RWPE1 (cell line): Measurements from ENCODE around the gene AP5S1.

Experiments used
- CTCF ChIA-PET: fragments of 350-600 bp; sonication (Branson Sonifier 250); formaldehyde crosslinking; extraction: SDS; loops from one replicate; lab custom pipeline; 2021; lab: Yijun Ruan, JAX
- POLR2A ChIA-PET: fragments of 400-600 bp; formaldehyde crosslinking; extraction: SDS; loops from one replicate; lab custom pipeline; 2020; ENCODE audit warnings: antibody characterized with exemption; ENCODE audit not compliant: low non-redundant PET; lab: Yijun Ruan, JAX
- DNase-seq: peaks from one replicate; pipeline ENCODE4 v3.0.0; 2012; ENCODE audit warnings: low spot score
- H3K27ac ChIP-seq: fragments of 450-650 bp; 2 replicates; pipeline ENCODE4 v1.5.1; 2017
- TF ChIP-seq, protein P1 (sequence below): fragments of 450-650 bp; conservative IDR thresholded peaks from 2 replicates; pipeline ENCODE4 v1.5.1; 2017; ENCODE audit warnings: low read depth, mild to moderate bottlenecking

Gene AP5S1

GRCh38 chr20:3796477-3797225 lies 23.7 kb upstream of the AP5S1 start:
- no peak for DNase-seq
- CTCF ChIA-PET, result interaction anchor here (1.0 to 3.5 kb wide), 3 partner anchors 22 to 86 kb away, joined by 3 to 17 read pairs (median 7); partner anchors contain the start of gene AP5S1
- POLR2A ChIA-PET, result interaction anchor here (0.5 to 0.6 kb wide), 2 partner anchors 10 to 1289 kb away, joined by 6 to 13 read pairs; partner anchors contain the start of gene CENPB
- TF ChIP-seq, protein P1, sequence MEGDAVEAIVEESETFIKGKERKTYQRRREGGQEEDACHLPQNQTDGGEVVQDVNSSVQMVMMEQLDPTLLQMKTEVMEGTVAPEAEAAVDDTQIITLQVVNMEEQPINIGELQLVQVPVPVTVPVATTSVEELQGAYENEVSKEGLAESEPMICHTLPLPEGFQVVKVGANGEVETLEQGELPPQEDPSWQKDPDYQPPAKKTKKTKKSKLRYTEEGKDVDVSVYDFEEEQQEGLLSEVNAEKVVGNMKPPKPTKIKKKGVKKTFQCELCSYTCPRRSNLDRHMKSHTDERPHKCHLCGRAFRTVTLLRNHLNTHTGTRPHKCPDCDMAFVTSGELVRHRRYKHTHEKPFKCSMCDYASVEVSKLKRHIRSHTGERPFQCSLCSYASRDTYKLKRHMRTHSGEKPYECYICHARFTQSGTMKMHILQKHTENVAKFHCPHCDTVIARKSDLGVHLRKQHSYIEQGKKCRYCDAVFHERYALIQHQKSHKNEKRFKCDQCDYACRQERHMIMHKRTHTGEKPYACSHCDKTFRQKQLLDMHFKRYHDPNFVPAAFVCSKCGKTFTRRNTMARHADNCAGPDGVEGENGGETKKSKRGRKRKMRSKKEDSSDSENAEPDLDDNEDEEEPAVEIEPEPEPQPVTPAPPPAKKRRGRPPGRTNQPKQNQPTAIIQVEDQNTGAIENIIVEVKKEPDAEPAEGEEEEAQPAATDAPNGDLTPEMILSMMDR, result no peak
- H3K27ac ChIP-seq, result peak overlapping the region; percentile 100

DNA sequence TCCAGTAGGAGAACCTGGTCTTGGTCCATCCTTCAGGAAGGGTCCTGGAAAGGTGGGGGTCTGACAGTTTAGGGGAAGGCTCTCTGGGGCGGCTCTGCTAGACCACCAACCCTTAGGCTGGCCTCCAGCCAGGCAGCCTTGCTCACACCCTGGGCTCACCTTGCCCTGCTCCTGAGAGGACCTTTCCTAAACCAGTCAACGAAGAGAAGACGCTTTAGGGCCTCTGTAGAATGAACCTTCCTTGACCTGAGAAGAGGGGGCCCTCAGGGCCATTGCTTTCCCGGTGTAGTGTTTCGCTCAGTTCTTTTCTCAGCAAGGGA lies 23.2 kb upstream of the AP5S1 start:
- peak overlapping the region; percentile 100 for H3K27ac ChIP-seq
- ChIA-PET POLR2A (no interaction called here), CTCF (interaction anchor here (3.5 kb wide), 1 partner anchor 21 kb away, joined by 17 read pairs; no protein-coding TSS in a partner anchor)
- TF ChIP-seq, protein P1, result no peak
- DNase-seq, result no peak

- TF ChIP-seq, protein P1, result no peak
- POLR2A ChIA-PET, result no interaction called here
- CTCF ChIA-PET, result interaction anchor here (0.7 to 3.5 kb wide), 2 partner anchors 21 to 140 kb away, joined by 6 to 17 read pairs; no protein-coding TSS in a partner anchor
- peak; percentile 62 for DNase-seq
- H3K27ac ChIP-seq, result peak overlapping the region; percentile 100
Observed at GRCh38 chr20:3797592-3798372, 22.6 kb upstream of the AP5S1 start.

GRCh38 chr20:3798373-3798768 lies 22.0 kb upstream of the AP5S1 start:
- CTCF ChIA-PET, result interaction anchor here (0.7 kb wide), 1 partner anchor 139 kb away, joined by 6 read pairs; no protein-coding TSS in a partner anchor
- H3K27ac ChIP-seq, result peak overlapping the region; percentile 100
- POLR2A ChIA-PET, result no interaction called here
- no peak for DNase-seq
- TF ChIP-seq, protein P1, result no peak

DNA sequence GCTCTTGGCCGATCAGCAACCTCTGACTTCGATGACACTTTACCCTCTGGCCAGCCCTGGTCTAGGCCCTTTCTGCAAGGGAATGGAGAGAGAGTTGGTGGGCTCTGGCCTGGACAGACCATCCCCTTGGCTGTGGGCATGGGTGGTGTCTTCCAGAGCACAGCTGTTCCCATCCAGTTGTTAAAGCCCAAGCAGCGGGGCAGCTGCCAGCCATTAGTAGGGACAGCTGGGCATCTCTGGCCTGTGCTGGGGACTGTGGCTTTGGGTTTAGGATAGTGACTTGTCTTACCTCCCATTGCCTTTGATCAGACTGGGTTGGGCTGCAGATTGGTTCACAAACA lies 21.5 kb upstream of the AP5S1 start:
- CTCF ChIA-PET, result interaction anchor here (2.5 kb wide), 1 partner anchor 20 kb away, joined by 10 read pairs; no protein-coding TSS in a partner anchor

More for the DNA sequence above, 21.5 kb upstream of the AP5S1 start:
- POLR2A ChIA-PET, result no interaction called here
- TF ChIP-seq, protein P1, result no peak
- H3K27ac ChIP-seq, result peak overlapping the region; percentile 100
- DNase-seq, result no peak
